HepG2 (cell line): Measurements from ENCODE around the gene UACA. TPM values are rescaled to one million over a fixed set of nuclear protein-coding genes. Genes with fewer than 3 reads are reported as not detected.

ENCODE experiments used
- ATAC-seq: fragments of 200-7000 bp; cut with Tn5 transposase; 3 replicates; pipeline ENCODE4 v1.9.1; 2020; ENCODE audit warnings: mild to moderate bottlenecking, moderate library complexity
- BruUV-seq: library from RNA; stranded (reverse); fragments of 400-500 nt; replicated peaks from 2 replicates; lab custom pipeline; 2021; lab: Mats Ljungman, UMichigan
- CTCF ChIA-PET: fragments of 300-600 bp; formaldehyde crosslinking; extraction: SDS; loops from one replicate; lab custom pipeline; 2021; ENCODE audit warnings: low total read pairs, inconsistent platforms, low intra/inter-chr PET ratio; lab: Yijun Ruan, JAX
- POLR2A ChIA-PET: fragments of 350-600 bp; sonication (Branson Sonifier 250); formaldehyde crosslinking; loops from one replicate; lab custom pipeline; 2020; ENCODE audit warnings: antibody characterized with exemption, inconsistent platforms; lab: Yijun Ruan, JAX
- DNase-seq: peaks from one replicate; pipeline ENCODE4 v3.0.0-alpha.2; 2015; ENCODE audit warnings: low spot score
- FAIRE-seq: peaks from 3 replicates; lab custom pipeline; 2011; peaks lifted over from hg19 to GRCh38; lab: Jason Lieb, UNC
- H2AFZ ChIP-seq: one replicate; pipeline ENCODE4 v1.6.1; 2011; ENCODE audit warnings: low read length, inconsistent platforms
- H3K27ac ChIP-seq: fragments of 300-600 bp; 3 replicates; pipeline ENCODE4 v1.8.0; 2011; ENCODE audit warnings: mixed run types, mild to moderate bottlenecking, mixed read lengths, low read length, inconsistent platforms; ENCODE audit not compliant: insufficient read depth; ENCODE audit errors: extremely low read length
- H3K27me3 ChIP-seq, 2 experiments: fragments of 200-600 bp in 1 of 2; 2 replicates in 1 of 2; 3 replicates in 1 of 2; pipeline versions ENCODE4 v1.6.0 to v1.8.0; 2011; ENCODE audit warnings: low read length in 2 of 2, mild to moderate bottlenecking in 2 of 2, moderate library complexity in 2 of 2, inconsistent platforms in 1 of 2; ENCODE audit not compliant: insufficient read depth in 2 of 2, control insufficient read depth in 1 of 2
- H3K36me3 ChIP-seq, 2 experiments: fragments of 200-600 bp in 1 of 2; replicated peaks in 1 of 2; 2 replicates in 1 of 2; 3 replicates in 1 of 2; pipeline versions ENCODE4 v1.5.1 to v1.8.0; 2011; ENCODE audit warnings: low read length in 2 of 2, inconsistent platforms in 1 of 2; ENCODE audit not compliant: insufficient read depth in 2 of 2, control insufficient read depth in 1 of 2
- H3K4me1 ChIP-seq: 2 replicates; pipeline ENCODE4 v1.5.1; 2012; ENCODE audit warnings: low read length, inconsistent platforms; ENCODE audit not compliant: insufficient read depth
- H3K4me2 ChIP-seq: 2 replicates; pipeline ENCODE4 v1.6.0; 2011; ENCODE audit warnings: low read depth, low read length, inconsistent platforms
- H3K4me3 ChIP-seq, 3 experiments: fragments of 200-600 bp in 1 of 3; sonication (generic), shearing (Covaris generic) in 1 of 3; replicated peaks in 1 of 3; 2 replicates each; pipeline ENCODE4 v1.5.1; 2011 to 2016; ENCODE audit warnings: low read length in 3 of 3, inconsistent platforms in 2 of 3, low read depth in 2 of 3, mild to moderate bottlenecking in 2 of 3, control low read depth in 1 of 3, mixed read lengths in 1 of 3; ENCODE audit not compliant: insufficient read depth in 1 of 3
- H3K79me2 ChIP-seq: one replicate; pipeline ENCODE4 v1.6.1; 2011; ENCODE audit warnings: low read length, inconsistent platforms; ENCODE audit not compliant: insufficient read depth
- H3K9ac ChIP-seq: 2 replicates; pipeline ENCODE4 v1.6.0; 2011; ENCODE audit warnings: mild to moderate bottlenecking, low read depth, low read length, inconsistent platforms; ENCODE audit not compliant: insufficient read depth
- H3K9me3 ChIP-seq: 2 replicates; pipeline ENCODE4 v1.5.1; 2012; ENCODE audit warnings: mild to moderate bottlenecking, low read length
- H4K20me1 ChIP-seq: 2 replicates; pipeline ENCODE4 v1.6.0; 2011; ENCODE audit warnings: inconsistent platforms, mild to moderate bottlenecking, low read length, moderate library complexity; ENCODE audit not compliant: insufficient read depth
- DR1 ChIP-seq: sonication (generic); formaldehyde crosslinking; IDR thresholded peaks from 2 replicates; pipeline ENCODE4 v1.8.0; 2021; ENCODE audit warnings: mild to moderate bottlenecking, missing genetic modification reagents, inconsistent platforms
- FOXJ3 ChIP-seq: sonication (generic); formaldehyde crosslinking; IDR thresholded peaks from 2 replicates; pipeline ENCODE4 v1.4.0; 2020; ENCODE audit warnings: missing genetic modification reagents, mild to moderate bottlenecking, borderline replicate concordance
- RBM22 ChIP-seq: fragments of 200-400 bp; formaldehyde crosslinking; optimal IDR thresholded peaks from 2 replicates; pipeline ENCODE3; 2017; ENCODE audit warnings: mild to moderate bottlenecking, low read length, moderate library complexity
- SOX5 ChIP-seq: IDR thresholded peaks from 2 replicates; pipeline ENCODE4 v1.6.1; 2016; ENCODE audit warnings: borderline replicate concordance
- SOX6 ChIP-seq, 2 experiments: fragments of 450-650 bp in 1 of 2; sonication (generic) in 1 of 2; formaldehyde crosslinking in 1 of 2; IDR thresholded peaks; 2 replicates each; pipeline versions ENCODE4 v1.4.0 to v1.6.1; 2017 to 2020; ENCODE audit warnings: antibody characterized with exemption in 1 of 2, mild to moderate bottlenecking in 1 of 2, missing genetic modification reagents in 1 of 2
- TAF1 ChIP-seq: sonication (generic); formaldehyde crosslinking; IDR thresholded peaks from 2 replicates; pipeline ENCODE4 v1.4.0; 2020; ENCODE audit warnings: missing genetic modification reagents
- THYN1 ChIP-seq: sonication (generic); formaldehyde crosslinking; IDR thresholded peaks from 2 replicates; pipeline ENCODE4 v1.8.1; 2023; ENCODE audit warnings: low read depth, mild to moderate bottlenecking, moderate library complexity, missing genetic modification reagents, borderline replicate concordance
- ZNF343 ChIP-seq: sonication (generic); formaldehyde crosslinking; IDR thresholded peaks from 2 replicates; pipeline ENCODE4 v1.4.0; 2020; ENCODE audit warnings: mild to moderate bottlenecking, missing genetic modification reagents
- WGBS: methylation state at CpG from one replicate; pipeline ENCODE4 v1.1.6; 2017; ENCODE audit warnings: low lambda C conversion rate; 5-methylcytosine and 5-hydroxymethylcytosine counted together
- in situ Hi-C: cut with HindIII; loops from 2 replicates; pipeline ENCODE4 v1.10.0; 2017; ENCODE audit warnings: low pct_unique_long_range_greater_than_20kb; ENCODE audit not compliant: extremely low pct_ligation_motif_present
- intact Hi-C: fragments of 100-400 bp; cut with micrococcal nuclease; formaldehyde crosslinking; loops from one replicate; pipeline ENCODE4 v1.10.0; 2022; ENCODE audit not compliant: unreplicated experiment
- polyA plus RNA-seq, 8 experiments: library from polyadenylated mRNA; depleted of rRNA in 3 of 8; stranded (reverse) in 7 of 8; unstranded in 1 of 8; fragments of >200 nt; fragmentation: Illumina TruSeq in 4 of 8; extraction: Trizol in 4 of 8; gene quantifications; 2 replicates each; pipeline versions ENCODE4 v1.2.1 to v1.2.3, GENCODE V29; 2011 to 2016; ENCODE audit warnings: low read depth in 4 of 8, missing spikeins in 1 of 8, mixed read lengths in 1 of 8; ENCODE audit not compliant: insufficient read depth in 1 of 8
- total RNA-seq, 5 experiments: library from RNA; depleted of rRNA; stranded (reverse); fragments of >200 nt; fragmentation: Illumina TruSeq; extraction: Trizol; gene quantifications; 2 replicates each; pipeline ENCODE4 v1.2.3, GENCODE V29; 2016; ENCODE audit warnings: low read depth in 1 of 5
- TF ChIP-seq, protein P1 (sequence below): sonication (generic); formaldehyde crosslinking; IDR thresholded peaks from 2 replicates; pipeline ENCODE4 v1.9.0; 2021; ENCODE audit warnings: missing genetic modification reagents, borderline replicate concordance
- TF ChIP-seq, protein P2 (sequence below): sonication (generic); formaldehyde crosslinking; IDR thresholded peaks from 2 replicates; pipeline ENCODE4 v1.5.0; 2020; ENCODE audit warnings: mild to moderate bottlenecking, missing genetic modification reagents, moderate library complexity
- TF ChIP-seq, protein P3 (sequence below): sonication (generic); formaldehyde crosslinking; IDR thresholded peaks from 2 replicates; pipeline ENCODE4 v1.4.0; 2020; ENCODE audit warnings: mild to moderate bottlenecking, missing genetic modification reagents
- TF ChIP-seq, protein P4 (sequence below): sonication (generic); formaldehyde crosslinking; IDR thresholded peaks from 2 replicates; pipeline ENCODE4 v1.4.0; 2020; ENCODE audit warnings: missing genetic modification reagents, borderline replicate concordance

UACA gene
- total and polyA plus RNA-seq, 2 of the 13 experiments (the other 11 are each of a cell fraction or from before 2014, with no cell fraction given), result 17.8 to 39.2 TPM

DNA sequence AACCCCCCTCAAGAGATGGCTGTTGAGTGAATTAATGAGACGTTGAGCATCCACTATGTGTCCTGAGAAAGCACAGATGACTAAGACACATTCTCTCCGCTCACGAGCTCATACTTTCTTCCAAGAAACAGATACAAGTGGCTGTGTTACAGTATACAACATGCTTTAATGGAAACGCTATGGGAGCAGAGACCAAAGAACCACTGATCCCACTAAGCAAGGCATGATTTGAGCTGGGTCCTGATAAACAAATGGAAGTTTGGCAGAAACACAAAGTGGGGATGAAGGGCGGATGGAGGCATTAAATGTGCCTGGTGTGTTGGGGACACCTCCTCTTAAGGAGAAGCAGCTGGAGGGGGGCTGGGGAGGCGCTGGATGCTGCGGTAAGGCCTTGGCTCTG is 129.4 kb downstream of the UACA start (continued):
- TF ChIP-seq, protein P1, sequence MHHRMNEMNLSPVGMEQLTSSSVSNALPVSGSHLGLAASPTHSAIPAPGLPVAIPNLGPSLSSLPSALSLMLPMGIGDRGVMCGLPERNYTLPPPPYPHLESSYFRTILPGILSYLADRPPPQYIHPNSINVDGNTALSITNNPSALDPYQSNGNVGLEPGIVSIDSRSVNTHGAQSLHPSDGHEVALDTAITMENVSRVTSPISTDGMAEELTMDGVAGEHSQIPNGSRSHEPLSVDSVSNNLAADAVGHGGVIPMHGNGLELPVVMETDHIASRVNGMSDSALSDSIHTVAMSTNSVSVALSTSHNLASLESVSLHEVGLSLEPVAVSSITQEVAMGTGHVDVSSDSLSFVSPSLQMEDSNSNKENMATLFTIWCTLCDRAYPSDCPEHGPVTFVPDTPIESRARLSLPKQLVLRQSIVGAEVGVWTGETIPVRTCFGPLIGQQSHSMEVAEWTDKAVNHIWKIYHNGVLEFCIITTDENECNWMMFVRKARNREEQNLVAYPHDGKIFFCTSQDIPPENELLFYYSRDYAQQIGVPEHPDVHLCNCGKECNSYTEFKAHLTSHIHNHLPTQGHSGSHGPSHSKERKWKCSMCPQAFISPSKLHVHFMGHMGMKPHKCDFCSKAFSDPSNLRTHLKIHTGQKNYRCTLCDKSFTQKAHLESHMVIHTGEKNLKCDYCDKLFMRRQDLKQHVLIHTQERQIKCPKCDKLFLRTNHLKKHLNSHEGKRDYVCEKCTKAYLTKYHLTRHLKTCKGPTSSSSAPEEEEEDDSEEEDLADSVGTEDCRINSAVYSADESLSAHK (CRISPR knock-in tag), result no peak
- TF ChIP-seq FOXJ3 (CRISPR knock-in tag) (no peak), THYN1 (no peak)

DNA sequence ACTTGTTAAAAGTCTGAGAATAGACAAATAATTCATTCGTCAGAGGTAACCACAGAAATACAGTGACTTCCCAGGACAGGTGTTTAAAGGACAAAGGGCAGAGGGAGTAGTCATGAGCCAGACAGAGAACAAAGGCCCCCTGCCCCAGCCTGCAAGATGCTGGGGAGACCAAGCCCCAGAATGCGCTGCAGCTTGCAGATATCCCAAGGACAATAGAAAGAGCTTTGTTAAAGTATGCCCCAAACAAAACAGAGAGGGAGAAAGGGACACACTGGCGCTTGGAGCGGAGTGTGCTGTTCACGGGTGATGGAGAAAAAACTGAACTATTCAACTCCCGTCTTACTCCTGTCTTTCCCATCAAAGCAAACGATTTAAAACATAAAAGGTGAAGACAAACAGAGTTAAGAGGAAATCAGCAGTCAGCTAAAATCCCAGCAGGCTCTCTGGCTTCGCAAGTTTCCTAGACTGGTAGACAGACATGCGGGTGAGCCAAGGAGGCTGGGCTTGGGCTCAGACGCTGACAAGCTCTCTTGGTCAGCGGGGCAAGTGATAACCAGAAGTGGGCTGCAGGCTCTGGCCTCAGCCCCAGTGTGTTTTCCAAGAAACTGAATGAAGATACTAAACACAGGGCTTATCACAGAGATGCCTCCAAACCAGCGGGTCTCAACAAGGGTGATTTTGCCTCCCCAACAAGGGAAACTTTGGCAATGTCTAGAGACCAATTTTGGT is 130.1 kb downstream of the UACA start:
- Histone ChIP-seq H4K20me1 (no peaks in the 10 kb centered on the region), H3K4me3 (no peak overlapping the region), H3K27me3 (peaks cover 0 to 14% of the 10 kb centered on the region in 2 experiments; a peak in 2 of 5 replicates), H3K4me2 (peak overlapping the region; percentile 31), H3K4me1 (peaks cover 24% of the 10 kb centered on the region), H3K36me3 (no peaks in the 10 kb centered on the region), H3K27ac (no peak overlapping the region), H3K9ac (no peak overlapping the region), H3K79me2 (no peaks in the 10 kb centered on the region), H3K9me3 (no peaks in the 10 kb centered on the region), H2AFZ (no peak overlapping the region)
- POLR2A ChIA-PET, result no interaction called here
- CTCF ChIA-PET, result no interaction called here
- FAIRE-seq (no peak), ATAC-seq (peak; percentile 54; the same call in 2 of the 3 replicates), DNase-seq (no peak)
- no TSS peak for BruUV-seq
- in situ Hi-C loops (no loop called here), intact Hi-C loops (no loop called here)
- 17% methylated on average over 11 of the region's 12 CpGs for WGBS
- TF ChIP-seq DR1 (CRISPR knock-in tag) (no peak), SOX6 (IDR thresholded peaks at IDR 0.05) (no peak), SOX6 (CRISPR knock-in tag; IDR thresholded peaks at IDR 0.05) (0 out of 2 replicates have a peak, but pooled peaks have one; percentile 31), SOX5 (CRISPR knock-in tag) (peak; percentile 27; the same call in 1 of the 2 replicates), RBM22 (no peak), TAF1 (CRISPR knock-in tag) (no peak), ZNF343 (CRISPR knock-in tag) (no peak)
- TF ChIP-seq, protein P2, sequence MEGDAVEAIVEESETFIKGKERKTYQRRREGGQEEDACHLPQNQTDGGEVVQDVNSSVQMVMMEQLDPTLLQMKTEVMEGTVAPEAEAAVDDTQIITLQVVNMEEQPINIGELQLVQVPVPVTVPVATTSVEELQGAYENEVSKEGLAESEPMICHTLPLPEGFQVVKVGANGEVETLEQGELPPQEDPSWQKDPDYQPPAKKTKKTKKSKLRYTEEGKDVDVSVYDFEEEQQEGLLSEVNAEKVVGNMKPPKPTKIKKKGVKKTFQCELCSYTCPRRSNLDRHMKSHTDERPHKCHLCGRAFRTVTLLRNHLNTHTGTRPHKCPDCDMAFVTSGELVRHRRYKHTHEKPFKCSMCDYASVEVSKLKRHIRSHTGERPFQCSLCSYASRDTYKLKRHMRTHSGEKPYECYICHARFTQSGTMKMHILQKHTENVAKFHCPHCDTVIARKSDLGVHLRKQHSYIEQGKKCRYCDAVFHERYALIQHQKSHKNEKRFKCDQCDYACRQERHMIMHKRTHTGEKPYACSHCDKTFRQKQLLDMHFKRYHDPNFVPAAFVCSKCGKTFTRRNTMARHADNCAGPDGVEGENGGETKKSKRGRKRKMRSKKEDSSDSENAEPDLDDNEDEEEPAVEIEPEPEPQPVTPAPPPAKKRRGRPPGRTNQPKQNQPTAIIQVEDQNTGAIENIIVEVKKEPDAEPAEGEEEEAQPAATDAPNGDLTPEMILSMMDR (CRISPR knock-in tag), result no peak
- TF ChIP-seq, protein P3, sequence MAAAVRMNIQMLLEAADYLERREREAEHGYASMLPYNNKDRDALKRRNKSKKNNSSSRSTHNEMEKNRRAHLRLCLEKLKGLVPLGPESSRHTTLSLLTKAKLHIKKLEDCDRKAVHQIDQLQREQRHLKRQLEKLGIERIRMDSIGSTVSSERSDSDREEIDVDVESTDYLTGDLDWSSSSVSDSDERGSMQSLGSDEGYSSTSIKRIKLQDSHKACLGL (CRISPR knock-in tag), result no peak
- TF ChIP-seq, protein P4, sequence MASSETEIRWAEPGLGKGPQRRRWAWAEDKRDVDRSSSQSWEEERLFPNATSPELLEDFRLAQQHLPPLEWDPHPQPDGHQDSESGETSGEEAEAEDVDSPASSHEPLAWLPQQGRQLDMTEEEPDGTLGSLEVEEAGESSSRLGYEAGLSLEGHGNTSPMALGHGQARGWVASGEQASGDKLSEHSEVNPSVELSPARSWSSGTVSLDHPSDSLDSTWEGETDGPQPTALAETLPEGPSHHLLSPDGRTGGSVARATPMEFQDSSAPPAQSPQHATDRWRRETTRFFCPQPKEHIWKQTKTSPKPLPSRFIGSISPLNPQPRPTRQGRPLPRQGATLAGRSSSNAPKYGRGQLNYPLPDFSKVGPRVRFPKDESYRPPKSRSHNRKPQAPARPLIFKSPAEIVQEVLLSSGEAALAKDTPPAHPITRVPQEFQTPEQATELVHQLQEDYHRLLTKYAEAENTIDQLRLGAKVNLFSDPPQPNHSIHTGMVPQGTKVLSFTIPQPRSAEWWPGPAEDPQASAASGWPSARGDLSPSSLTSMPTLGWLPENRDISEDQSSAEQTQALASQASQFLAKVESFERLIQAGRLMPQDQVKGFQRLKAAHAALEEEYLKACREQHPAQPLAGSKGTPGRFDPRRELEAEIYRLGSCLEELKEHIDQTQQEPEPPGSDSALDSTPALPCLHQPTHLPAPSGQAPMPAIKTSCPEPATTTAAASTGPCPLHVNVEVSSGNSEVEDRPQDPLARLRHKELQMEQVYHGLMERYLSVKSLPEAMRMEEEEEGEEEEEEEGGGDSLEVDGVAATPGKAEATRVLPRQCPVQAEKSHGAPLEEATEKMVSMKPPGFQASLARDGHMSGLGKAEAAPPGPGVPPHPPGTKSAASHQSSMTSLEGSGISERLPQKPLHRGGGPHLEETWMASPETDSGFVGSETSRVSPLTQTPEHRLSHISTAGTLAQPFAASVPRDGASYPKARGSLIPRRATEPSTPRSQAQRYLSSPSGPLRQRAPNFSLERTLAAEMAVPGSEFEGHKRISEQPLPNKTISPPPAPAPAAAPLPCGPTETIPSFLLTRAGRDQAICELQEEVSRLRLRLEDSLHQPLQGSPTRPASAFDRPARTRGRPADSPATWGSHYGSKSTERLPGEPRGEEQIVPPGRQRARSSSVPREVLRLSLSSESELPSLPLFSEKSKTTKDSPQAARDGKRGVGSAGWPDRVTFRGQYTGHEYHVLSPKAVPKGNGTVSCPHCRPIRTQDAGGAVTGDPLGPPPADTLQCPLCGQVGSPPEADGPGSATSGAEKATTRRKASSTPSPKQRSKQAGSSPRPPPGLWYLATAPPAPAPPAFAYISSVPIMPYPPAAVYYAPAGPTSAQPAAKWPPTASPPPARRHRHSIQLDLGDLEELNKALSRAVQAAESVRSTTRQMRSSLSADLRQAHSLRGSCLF (CRISPR knock-in tag), result no peak
